Nephron progenitor cell (in vitro differentiated cells): Measurements from ENCODE around the gene TMIGD2.

Experiments used
- DNase-seq: peaks from one replicate; pipeline ENCODE4 v3.0.0; 2021
- H3K27ac Mint-ChIP-seq: 2 replicates; pipeline ENCODE4 v1.8.0; 2021; ENCODE audit warnings: mild to moderate bottlenecking, moderate library complexity, mixed read lengths
- H3K27me3 Mint-ChIP-seq: 2 replicates; pipeline ENCODE4 v1.8.0; 2021; ENCODE audit warnings: mild to moderate bottlenecking, low read depth, mixed read lengths; ENCODE audit not compliant: poor library complexity
- H3K36me3 Mint-ChIP-seq: 2 replicates; pipeline ENCODE4 v1.8.0; 2021; ENCODE audit warnings: low read depth, mixed read lengths
- H3K4me1 Mint-ChIP-seq: 2 replicates; pipeline ENCODE4 v1.8.0; 2021; ENCODE audit warnings: mixed read lengths
- H3K4me3 Mint-ChIP-seq: 2 replicates; pipeline ENCODE4 v1.8.0; 2021; ENCODE audit warnings: mild to moderate bottlenecking, moderate library complexity, mixed read lengths
- H3K9me3 Mint-ChIP-seq: 2 replicates; pipeline ENCODE4 v1.8.0; 2021; ENCODE audit warnings: mild to moderate bottlenecking, moderate library complexity, mixed read lengths
- TF ChIP-seq, protein P1 (sequence below): fragments of 200-600 bp; sonication (generic); IDR thresholded peaks from 2 replicates; pipeline ENCODE4 v1.5.0; 2021; ENCODE audit warnings: antibody characterized with exemption

The TMIGD2 gene

DNA sequence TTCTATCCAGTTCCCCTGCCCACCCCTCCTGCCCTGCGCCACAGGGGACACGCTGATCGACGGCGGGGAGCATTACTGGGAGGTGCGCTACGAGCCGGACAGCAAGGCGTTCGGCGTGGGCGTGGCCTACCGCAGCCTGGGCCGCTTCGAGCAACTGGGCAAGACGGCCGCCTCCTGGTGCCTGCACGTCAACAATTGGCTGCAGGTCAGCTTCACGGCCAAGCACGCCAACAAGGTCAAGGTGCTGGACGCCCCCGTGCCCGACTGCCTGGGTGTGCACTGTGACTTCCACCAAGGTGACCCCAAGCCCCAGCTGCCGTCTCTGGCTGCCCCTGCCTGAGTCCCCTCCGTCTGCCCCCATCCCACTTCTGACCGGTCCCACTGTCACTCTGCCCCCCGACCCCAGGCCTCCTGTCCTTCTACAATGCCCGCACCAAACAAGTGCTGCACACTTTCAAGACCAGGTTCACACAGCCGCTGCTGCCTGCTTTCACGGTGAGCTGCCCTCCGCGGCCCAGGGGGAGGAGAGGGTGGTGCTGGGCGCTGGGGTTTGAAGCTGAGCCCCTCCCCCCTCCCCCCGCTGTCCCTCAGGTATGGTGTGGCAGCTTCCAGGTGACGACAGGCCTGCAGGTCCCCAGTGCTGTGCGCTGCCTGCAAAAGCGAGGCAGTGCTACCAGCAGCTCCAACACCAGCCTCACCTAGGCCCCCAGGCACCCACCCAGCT, 20.9 kb upstream of the TMIGD2 start:
- H3K36me3 Mint-ChIP-seq = peaks cover 27% of the 10 kb centered on the region
- peaks cover 31% of the 10 kb centered on the region for H3K9me3 Mint-ChIP-seq
- peaks cover 19% of the 10 kb centered on the region for H3K4me1 Mint-ChIP-seq
- H3K27ac Mint-ChIP-seq = no peak overlapping the region
- peaks cover 40% of the 10 kb centered on the region for H3K27me3 Mint-ChIP-seq
- TF ChIP-seq, protein P1, sequence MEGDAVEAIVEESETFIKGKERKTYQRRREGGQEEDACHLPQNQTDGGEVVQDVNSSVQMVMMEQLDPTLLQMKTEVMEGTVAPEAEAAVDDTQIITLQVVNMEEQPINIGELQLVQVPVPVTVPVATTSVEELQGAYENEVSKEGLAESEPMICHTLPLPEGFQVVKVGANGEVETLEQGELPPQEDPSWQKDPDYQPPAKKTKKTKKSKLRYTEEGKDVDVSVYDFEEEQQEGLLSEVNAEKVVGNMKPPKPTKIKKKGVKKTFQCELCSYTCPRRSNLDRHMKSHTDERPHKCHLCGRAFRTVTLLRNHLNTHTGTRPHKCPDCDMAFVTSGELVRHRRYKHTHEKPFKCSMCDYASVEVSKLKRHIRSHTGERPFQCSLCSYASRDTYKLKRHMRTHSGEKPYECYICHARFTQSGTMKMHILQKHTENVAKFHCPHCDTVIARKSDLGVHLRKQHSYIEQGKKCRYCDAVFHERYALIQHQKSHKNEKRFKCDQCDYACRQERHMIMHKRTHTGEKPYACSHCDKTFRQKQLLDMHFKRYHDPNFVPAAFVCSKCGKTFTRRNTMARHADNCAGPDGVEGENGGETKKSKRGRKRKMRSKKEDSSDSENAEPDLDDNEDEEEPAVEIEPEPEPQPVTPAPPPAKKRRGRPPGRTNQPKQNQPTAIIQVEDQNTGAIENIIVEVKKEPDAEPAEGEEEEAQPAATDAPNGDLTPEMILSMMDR = no peak
- H3K4me3 Mint-ChIP-seq = no peak overlapping the region
- no peak for DNase-seq

DNA sequence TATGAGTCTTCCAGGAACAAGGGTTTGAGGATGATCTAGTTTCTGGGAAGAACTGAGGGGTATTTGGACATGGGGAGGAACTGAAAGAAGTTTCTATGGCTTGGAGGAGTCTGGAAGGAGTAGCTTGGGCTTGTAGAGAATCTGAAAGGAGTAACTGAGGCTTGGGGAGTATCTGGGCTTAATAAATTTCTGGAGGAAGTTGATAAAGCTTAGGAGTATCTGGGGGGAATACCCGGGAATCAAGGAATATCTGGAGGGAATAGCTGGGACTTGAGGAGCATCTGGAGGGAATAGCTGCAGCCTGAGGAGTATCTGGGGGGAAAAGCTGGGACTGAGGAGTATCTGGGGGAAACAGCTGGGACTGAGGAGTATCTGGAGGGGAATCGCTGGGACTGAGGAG, 18.2 kb upstream of the TMIGD2 start:
- H3K9me3 Mint-ChIP-seq = peaks cover 31% of the 10 kb centered on the region
- H3K36me3 Mint-ChIP-seq = peaks cover 45% of the 10 kb centered on the region
- DNase-seq = no peak
- H3K4me1 Mint-ChIP-seq = no peaks in the 10 kb centered on the region
- H3K27me3 Mint-ChIP-seq = peaks cover 15% of the 10 kb centered on the region
- no peak overlapping the region for H3K27ac Mint-ChIP-seq
- TF ChIP-seq, protein P1 = no peak
- no peak overlapping the region for H3K4me3 Mint-ChIP-seq

DNA sequence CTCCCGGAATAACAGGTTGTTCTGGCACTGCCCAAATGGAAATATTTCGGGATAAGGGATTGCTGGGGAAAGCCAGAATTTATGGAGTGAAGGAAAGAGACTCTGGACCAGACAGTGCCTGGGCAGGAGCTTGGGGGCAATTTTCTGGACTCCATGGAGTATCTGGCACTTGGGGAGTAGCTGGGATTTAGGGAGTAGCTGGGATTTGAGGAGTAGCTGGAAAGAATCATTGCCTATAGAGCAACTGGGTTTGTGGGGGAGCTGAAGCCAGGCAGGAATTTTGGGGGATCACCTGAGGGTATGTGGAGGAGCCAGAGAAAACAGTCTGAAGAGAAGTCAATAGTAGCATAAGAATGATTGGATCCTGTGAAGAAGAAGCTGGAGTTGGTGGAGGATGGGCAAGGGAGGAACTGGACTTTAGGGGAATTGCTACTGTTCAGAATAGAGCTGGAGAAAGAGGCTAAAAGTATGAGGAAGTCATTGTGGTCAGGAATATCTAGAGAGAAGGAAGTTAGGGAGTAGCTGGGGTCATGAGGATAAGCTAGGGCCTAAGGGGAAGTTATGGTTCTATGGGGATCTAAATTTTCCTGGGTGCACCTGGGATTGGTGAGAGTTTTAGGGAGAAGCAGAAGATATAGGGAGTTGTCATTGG, 17.0 kb upstream of the TMIGD2 start:
- H3K27me3 Mint-ChIP-seq = peaks cover 8% of the 10 kb centered on the region
- peaks cover 54% of the 10 kb centered on the region for H3K36me3 Mint-ChIP-seq
- no peak overlapping the region for H3K27ac Mint-ChIP-seq
- peaks cover 31% of the 10 kb centered on the region for H3K9me3 Mint-ChIP-seq
- H3K4me1 Mint-ChIP-seq = no peaks in the 10 kb centered on the region
- no peak overlapping the region for H3K4me3 Mint-ChIP-seq
- TF ChIP-seq, protein P1 = no peak
- DNase-seq = no peak

DNA sequence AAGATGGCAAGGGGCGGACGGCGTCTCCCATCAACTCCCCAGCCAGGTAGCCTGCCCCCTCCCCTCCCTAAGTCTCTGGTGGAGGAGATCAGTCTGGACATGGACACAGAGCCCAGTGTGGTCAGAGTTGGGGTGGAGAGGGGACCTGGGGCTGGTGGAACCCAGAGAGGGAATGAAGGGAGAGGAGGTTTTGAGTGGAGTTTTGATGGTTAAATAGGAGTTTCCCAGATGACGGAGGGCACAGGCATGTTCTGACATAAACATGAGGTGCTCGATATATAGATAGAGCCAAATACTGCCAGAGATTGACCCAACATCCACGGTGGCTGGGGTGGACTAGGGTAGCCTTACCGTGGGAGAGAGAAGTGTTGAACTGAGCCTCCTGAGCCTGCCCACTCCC, 16.3 kb upstream of the TMIGD2 start:
- H3K36me3 Mint-ChIP-seq = peaks cover 56% of the 10 kb centered on the region
- H3K27ac Mint-ChIP-seq = no peak overlapping the region
- TF ChIP-seq, protein P1 = no peak
- H3K9me3 Mint-ChIP-seq = peaks cover 31% of the 10 kb centered on the region
- no peaks in the 10 kb centered on the region for H3K4me1 Mint-ChIP-seq
- peaks cover 8% of the 10 kb centered on the region for H3K27me3 Mint-ChIP-seq
- no peak overlapping the region for H3K4me3 Mint-ChIP-seq
- DNase-seq = no peak

DNA sequence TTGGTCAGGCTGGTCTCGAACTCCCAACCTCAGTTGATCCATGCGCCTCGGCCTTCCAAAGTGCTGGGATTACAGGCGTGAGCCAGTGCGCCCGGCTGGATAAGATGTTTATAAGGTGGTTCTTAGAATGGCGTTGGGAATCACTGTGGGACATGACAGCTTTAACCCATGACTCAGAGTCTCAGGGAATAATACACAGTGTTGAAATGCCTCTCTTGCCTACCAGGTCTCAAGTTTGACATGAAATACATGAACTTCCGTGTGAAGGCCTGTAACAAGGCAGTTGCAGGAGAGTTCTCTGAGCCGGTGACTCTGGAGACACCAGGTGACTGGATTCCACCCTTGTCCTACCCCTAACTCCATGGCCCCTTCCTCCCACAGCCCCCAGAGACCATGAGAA, 14.8 kb upstream of the TMIGD2 start:
- DNase-seq = no peak
- Mint-ChIP-seq H3K4me1 (no peaks in the 10 kb centered on the region), H3K36me3 (peaks cover 64% of the 10 kb centered on the region), H3K9me3 (peaks cover 26% of the 10 kb centered on the region), H3K4me3 (no peak overlapping the region), H3K27ac (no peak overlapping the region), H3K27me3 (peaks cover 8% of the 10 kb centered on the region)
- TF ChIP-seq, protein P1 = no peak
